Measurements from ENCODE around the gene CFAP100. TPM values are rescaled to one million over a fixed set of nuclear protein-coding genes. Genes with fewer than 3 reads are reported as not detected.

CFAP100 gene
- total RNA-seq, 1 experiment from 2014 or later, result not detected

- Histone ChIP-seq H3K9me3 (ENCODE audit: control insufficient read depth in 1 of 2, insufficient read depth in 1 of 2, low read depth in 1 of 2, low read length in 2 of 2) (no peaks in the 10 kb centered on the region), H3K4me3 (replicated peaks in 1 of 2; ENCODE audit: low read depth in 1 of 2, low read length in 2 of 2) (no peak overlapping the region), H3K9me2 (ENCODE audit: insufficient read depth) (no peaks in the 10 kb centered on the region), H3K27me3 (ENCODE audit: insufficient read depth, low read length) (no peaks in the 10 kb centered on the region), H3K36me3 (ENCODE audit: control insufficient read depth in 1 of 2, insufficient read depth in 2 of 2, low read length in 2 of 2) (no peaks in the 10 kb centered on the region), H3K4me1 (ENCODE audit: control insufficient read depth in 1 of 2, insufficient read depth in 2 of 2, low read length in 2 of 2) (peaks cover 10 to 19% of the 10 kb centered on the region in 2 experiments; a peak in 3 of 4 replicates), H3K27ac (ENCODE audit: low read depth, low read length) (no peak overlapping the region), H3K9ac (ENCODE audit: low read length) (no peak overlapping the region), H3K79me2 (ENCODE audit: insufficient read depth, low read length) (no peaks in the 10 kb centered on the region), H4K20me1 (ENCODE audit: insufficient read depth) (no peaks in the 10 kb centered on the region), H3K4me2 (ENCODE audit: low read length) (no peak overlapping the region), H2AFZ (ENCODE audit: low read depth, low read length, poor library complexity, severe bottlenecking) (no peak overlapping the region)
- DNase-seq (ENCODE audit: low read depth, low spot score) (no peak), ATAC-seq (no peak)
- no TSS peak for BruUV-seq (replicated peaks)
- ChIA-PET RAD21 (ENCODE audit: low non-redundant PET in 1 of 2, low total read pairs in 2 of 2, uncharacterized antibody in 2 of 2, unreplicated experiment in 2 of 2) (no interaction called here), CTCF (no interaction called here), POLR2A (no interaction called here)
- intact Hi-C loops (cut with micrococcal nuclease), result no loop called here
- TF ChIP-seq, protein P1, sequence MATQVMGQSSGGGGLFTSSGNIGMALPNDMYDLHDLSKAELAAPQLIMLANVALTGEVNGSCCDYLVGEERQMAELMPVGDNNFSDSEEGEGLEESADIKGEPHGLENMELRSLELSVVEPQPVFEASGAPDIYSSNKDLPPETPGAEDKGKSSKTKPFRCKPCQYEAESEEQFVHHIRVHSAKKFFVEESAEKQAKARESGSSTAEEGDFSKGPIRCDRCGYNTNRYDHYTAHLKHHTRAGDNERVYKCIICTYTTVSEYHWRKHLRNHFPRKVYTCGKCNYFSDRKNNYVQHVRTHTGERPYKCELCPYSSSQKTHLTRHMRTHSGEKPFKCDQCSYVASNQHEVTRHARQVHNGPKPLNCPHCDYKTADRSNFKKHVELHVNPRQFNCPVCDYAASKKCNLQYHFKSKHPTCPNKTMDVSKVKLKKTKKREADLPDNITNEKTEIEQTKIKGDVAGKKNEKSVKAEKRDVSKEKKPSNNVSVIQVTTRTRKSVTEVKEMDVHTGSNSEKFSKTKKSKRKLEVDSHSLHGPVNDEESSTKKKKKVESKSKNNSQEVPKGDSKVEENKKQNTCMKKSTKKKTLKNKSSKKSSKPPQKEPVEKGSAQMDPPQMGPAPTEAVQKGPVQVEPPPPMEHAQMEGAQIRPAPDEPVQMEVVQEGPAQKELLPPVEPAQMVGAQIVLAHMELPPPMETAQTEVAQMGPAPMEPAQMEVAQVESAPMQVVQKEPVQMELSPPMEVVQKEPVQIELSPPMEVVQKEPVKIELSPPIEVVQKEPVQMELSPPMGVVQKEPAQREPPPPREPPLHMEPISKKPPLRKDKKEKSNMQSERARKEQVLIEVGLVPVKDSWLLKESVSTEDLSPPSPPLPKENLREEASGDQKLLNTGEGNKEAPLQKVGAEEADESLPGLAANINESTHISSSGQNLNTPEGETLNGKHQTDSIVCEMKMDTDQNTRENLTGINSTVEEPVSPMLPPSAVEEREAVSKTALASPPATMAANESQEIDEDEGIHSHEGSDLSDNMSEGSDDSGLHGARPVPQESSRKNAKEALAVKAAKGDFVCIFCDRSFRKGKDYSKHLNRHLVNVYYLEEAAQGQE (IDR thresholded peaks at IDR 0.05; ENCODE audit: low read depth), result no peak
- TF ChIP-seq TCF7L2 (IDR thresholded peaks at IDR 0.05; ENCODE audit: borderline replicate concordance, extremely low read depth, insufficient read depth, insufficient read length) (no peak), POLR2A (IDR thresholded peaks at IDR 0.05; ENCODE audit: borderline replicate concordance, extremely low read depth, insufficient read depth, insufficient read length) (no peak), CBX3 (IDR thresholded peaks at IDR 0.05; ENCODE audit: low read depth) (no peak), SRF (IDR thresholded peaks at IDR 0.05; ENCODE audit: low read depth) (no peak), JUND (IDR thresholded peaks at IDR 0.05) (no peak), ELF1 (IDR thresholded peaks at IDR 0.05; ENCODE audit: borderline replicate concordance, low read depth) (no peak), ATF3 (IDR thresholded peaks at IDR 0.05) (no peak), YY1 (IDR thresholded peaks at IDR 0.05; ENCODE audit: extremely low read depth, insufficient replicate concordance, low read depth, low read length) (no peak), EZH2 (IDR thresholded peaks at IDR 0.05) (no peak), SP1 (IDR thresholded peaks at IDR 0.05; ENCODE audit: low read depth) (no peak), EGR1 (IDR thresholded peaks at IDR 0.05; ENCODE audit: low read depth) (no peak), FOSL1 (IDR thresholded peaks at IDR 0.05; ENCODE audit: low read depth) (no peak), EZH2phosphoT487 (IDR thresholded peaks at IDR 0.05; ENCODE audit: borderline replicate concordance) (no peak), POLR2AphosphoS5 (IDR thresholded peaks at IDR 0.05; ENCODE audit: low read depth, low read length) (no peak), CEBPB (IDR thresholded peaks at IDR 0.05; ENCODE audit: low read depth) (no peak), CTCF (IDR thresholded peaks at IDR 0.05 in 2 of 3, conservative IDR thresholded peaks at IDR 0.05 in 1 of 3; ENCODE audit: borderline replicate concordance in 1 of 3, insufficient read depth in 1 of 3, low read depth in 2 of 3, low read length in 2 of 3) (no peak), ZFX (IDR thresholded peaks at IDR 0.05) (no peak), RAD21 (IDR thresholded peaks at IDR 0.05; ENCODE audit: low read depth) (no peak)
These were observed 22.2 kb downstream of the CFAP100 start for GRCh38 chr3:126416943-126417342.
